ENCODE measurements around the gene TTLL4. TPM values are rescaled to one million over a fixed set of nuclear protein-coding genes. Genes with fewer than 3 reads are reported as not detected.

The TTLL4 gene
- polyA plus RNA-seq, 1 of the 3 experiments (the other 2 are of a cell fraction) = 15.6 TPM

- TF ChIP-seq GABPA (IDR thresholded peaks at IDR 0.05; ENCODE audit: low read depth) (no peak), SIN3A (IDR thresholded peaks at IDR 0.05; ENCODE audit: borderline replicate concordance, low read depth, low read length) (no peak), SMC3 (IDR thresholded peaks at IDR 0.05; ENCODE audit: low read depth, low read length) (no peak), ZBTB33 (IDR thresholded peaks at IDR 0.05; ENCODE audit: borderline replicate concordance, low read depth) (no peak), YY1 (IDR thresholded peaks at IDR 0.05; ENCODE audit: low read depth) (no peak), POLR2AphosphoS5 (IDR thresholded peaks at IDR 0.05; ENCODE audit: low read depth, low read length) (no peak), GATA2 (CRISPR knock-in tag; IDR thresholded peaks at IDR 0.05) (no peak), JUND (IDR thresholded peaks at IDR 0.05) (no peak), NRF1 (IDR thresholded peaks at IDR 0.05; ENCODE audit: low read depth, low read length) (no peak), ELF1 (IDR thresholded peaks at IDR 0.05) (no peak)
Observed at GRCh38 chr2:218733171-218734021, 22.8 kb downstream of the TTLL4 start (continued).

GRCh38 chr2:218734190-218734975, 23.7 kb downstream of the TTLL4 start:
- Histone ChIP-seq H3K4me1 (ENCODE audit: control insufficient read depth in 1 of 2, insufficient read depth in 2 of 2, low read depth in 1 of 2, low read length in 1 of 2) (peaks cover 0 to 26% of the 10 kb centered on the region in 2 experiments; a peak in 2 of 4 replicates), H3F3A (replicated peaks; ENCODE audit: insufficient read depth) (peaks cover 24% of the 10 kb centered on the region), H3K27me3 (ENCODE audit: insufficient read depth) (no peaks in the 10 kb centered on the region), H4K20me1 (ENCODE audit: insufficient read depth) (no peaks in the 10 kb centered on the region), H2AFZ (ENCODE audit: low read depth) (no peak overlapping the region), H3K36me3 (replicated peaks in 1 of 2; ENCODE audit: control insufficient read depth in 1 of 2, insufficient read depth in 2 of 2, low read length in 1 of 2) (peaks cover 10 to 21% of the 10 kb centered on the region in 2 experiments), H3K9ac (no peak overlapping the region), H3K4me3 (ENCODE audit: low read depth in 2 of 2, low read length in 1 of 2) (no peak overlapping the region), H3K79me2 (ENCODE audit: insufficient read depth) (peaks cover 55% of the 10 kb centered on the region), H3K9me2 (no peaks in the 10 kb centered on the region), H3K9me3 (no peaks in the 10 kb centered on the region), H3K27ac (ENCODE audit: low read depth in 2 of 2, low read length in 1 of 2) (no peak overlapping the region), H3K4me2 (no peak overlapping the region)
- POLR2A ChIA-PET = no interaction called here
- WGBS (ENCODE audit: low lambda C conversion rate) = 98% methylated on average over 8 of the region's 8 CpGs
- CTCF ChIA-PET = interaction anchor here (1.0 to 1.3 kb wide), 2 partner anchors 47 to 113 kb away, joined by 3 read pairs; no protein-coding TSS in a partner anchor
- no peak for DNase-seq
- TF ChIP-seq TEAD4 (IDR thresholded peaks at IDR 0.05; ENCODE audit: borderline replicate concordance, insufficient read depth) = no peak
- no peak for TF ChIP-seq REST (IDR thresholded peaks at IDR 0.05; ENCODE audit: low read depth, low read length)
- TF ChIP-seq RAD21 (IDR thresholded peaks at IDR 0.05; ENCODE audit: low read length) = no peak
- TF ChIP-seq USF1 (IDR thresholded peaks at IDR 0.05; ENCODE audit: borderline replicate concordance, low read depth) = no peak
- TF ChIP-seq TAF1 (IDR thresholded peaks at IDR 0.05; ENCODE audit: borderline replicate concordance, low read depth, low read length) = no peak
- TF ChIP-seq TCF12 (IDR thresholded peaks at IDR 0.05) = no peak
- TF ChIP-seq YY1 (IDR thresholded peaks at IDR 0.05; ENCODE audit: low read depth) = no peak
- TF ChIP-seq FOXM1 (IDR thresholded peaks at IDR 0.05; ENCODE audit: low read depth) = no peak
- TF ChIP-seq FOXJ3 (CRISPR knock-in tag; IDR thresholded peaks at IDR 0.05) = no peak
- no peak for TF ChIP-seq MEF2A (IDR thresholded peaks at IDR 0.05; ENCODE audit: borderline replicate concordance, low read depth)
- no peak for TF ChIP-seq CHD2 (IDR thresholded peaks at IDR 0.05; ENCODE audit: low read length, partially characterized antibody)
- TF ChIP-seq MAX (IDR thresholded peaks at IDR 0.05; ENCODE audit: low read depth) = no peak
- no peak for TF ChIP-seq USF2 (IDR thresholded peaks at IDR 0.05; ENCODE audit: borderline replicate concordance, low read depth, low read length)

Data from SK-N-SH (cell line).